ENCODE results near the gene TOMM22.

DNA sequence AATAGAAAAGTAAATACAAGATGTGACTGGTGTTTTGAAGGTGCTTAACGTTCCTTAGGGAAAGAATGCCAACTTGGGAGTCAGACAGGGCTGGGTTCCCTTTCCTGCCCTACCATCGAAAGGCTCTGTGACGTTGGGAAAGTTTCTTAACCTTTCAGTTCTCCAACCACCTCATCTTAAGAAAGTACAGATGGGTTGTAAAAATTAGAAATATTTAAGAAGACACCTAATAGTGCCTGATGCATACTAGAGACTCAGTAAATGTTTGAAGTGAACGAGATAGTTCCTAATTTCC, 25.1 kb downstream of the TOMM22 start:
- TF ChIP-seq, protein P1, sequence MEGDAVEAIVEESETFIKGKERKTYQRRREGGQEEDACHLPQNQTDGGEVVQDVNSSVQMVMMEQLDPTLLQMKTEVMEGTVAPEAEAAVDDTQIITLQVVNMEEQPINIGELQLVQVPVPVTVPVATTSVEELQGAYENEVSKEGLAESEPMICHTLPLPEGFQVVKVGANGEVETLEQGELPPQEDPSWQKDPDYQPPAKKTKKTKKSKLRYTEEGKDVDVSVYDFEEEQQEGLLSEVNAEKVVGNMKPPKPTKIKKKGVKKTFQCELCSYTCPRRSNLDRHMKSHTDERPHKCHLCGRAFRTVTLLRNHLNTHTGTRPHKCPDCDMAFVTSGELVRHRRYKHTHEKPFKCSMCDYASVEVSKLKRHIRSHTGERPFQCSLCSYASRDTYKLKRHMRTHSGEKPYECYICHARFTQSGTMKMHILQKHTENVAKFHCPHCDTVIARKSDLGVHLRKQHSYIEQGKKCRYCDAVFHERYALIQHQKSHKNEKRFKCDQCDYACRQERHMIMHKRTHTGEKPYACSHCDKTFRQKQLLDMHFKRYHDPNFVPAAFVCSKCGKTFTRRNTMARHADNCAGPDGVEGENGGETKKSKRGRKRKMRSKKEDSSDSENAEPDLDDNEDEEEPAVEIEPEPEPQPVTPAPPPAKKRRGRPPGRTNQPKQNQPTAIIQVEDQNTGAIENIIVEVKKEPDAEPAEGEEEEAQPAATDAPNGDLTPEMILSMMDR (IDR thresholded peaks at IDR 0.05; ENCODE audit: extremely low read depth in 1 of 2, insufficient read depth in 1 of 2, low read depth in 1 of 2, low read length in 2 of 2) = no peak
- TF ChIP-seq EZH2 (IDR thresholded peaks at IDR 0.05; ENCODE audit: borderline replicate concordance, low read depth, low read length, severe bottlenecking) = no peak

Data from endothelial cell of umbilical vein (primary cell).